Gastroesophageal sphincter (tissue), 4 donors: ENCODE measurements around the gene CEP41. TPM values are rescaled to one million over a fixed set of nuclear protein-coding genes. Genes with fewer than 3 reads are reported as not detected.

Source experiments
- ATAC-seq: fragments of 150-250 bp; one replicate; pipeline ENCODE4 v1.9.1; 2016; ENCODE audit warnings: mild to moderate bottlenecking, moderate library complexity
- H3K27ac ChIP-seq, 4 donors: fragments of 200-600 bp; sonication (generic) in 3 of 4; 1 replicate in 3 of 4; 2 replicates in 1 of 4; pipeline ENCODE4 v1.5.1; 2016 to 2019
- H3K27me3 ChIP-seq: fragments of 200-600 bp; sonication (generic); one replicate; pipeline ENCODE4 v1.5.1; 2019
- H3K36me3 ChIP-seq, 2 donors: fragments of 200-600 bp; sonication (generic); one replicate each; pipeline ENCODE4 v1.5.1; 2019; ENCODE audit warnings: control low read depth in 1 of 2
- H3K4me1 ChIP-seq, 3 donors: fragments of 200-600 bp; sonication (generic); 1 replicate in 2 of 3; 2 replicates in 1 of 3; pipeline ENCODE4 v1.5.1; 2016 to 2019; ENCODE audit warnings: control low read depth in 2 of 3
- H3K4me3 ChIP-seq, 2 donors: fragments of 200-600 bp; sonication (generic); one replicate each; pipeline ENCODE4 v1.5.1; 2019; ENCODE audit warnings: mild to moderate bottlenecking in 1 of 2, moderate library complexity in 1 of 2
- H3K9me3 ChIP-seq, 3 donors: fragments of 200-600 bp; sonication (generic); one replicate each; pipeline ENCODE4 v1.5.1; 2017 to 2019; ENCODE audit warnings: control low read depth in 2 of 3
- EP300 ChIP-seq: sonication (generic); formaldehyde crosslinking; IDR thresholded peaks from one replicate; pipeline ENCODE4 v1.6.1; 2017; ENCODE audit warnings: antibody characterized with exemption, mild to moderate bottlenecking
- POLR2A ChIP-seq, 2 donors: fragments of 450-650 bp; IDR thresholded peaks; one replicate each; pipeline ENCODE4 v1.6.1; 2017; ENCODE audit warnings: antibody characterized with exemption in 2 of 2, mild to moderate bottlenecking in 2 of 2, moderate library complexity in 1 of 2
- POLR2AphosphoS5 ChIP-seq: sonication (generic); formaldehyde crosslinking; IDR thresholded peaks from one replicate; pipeline ENCODE4 v1.6.1; 2017; ENCODE audit warnings: antibody characterized with exemption
- WGBS, 2 donors: methylation state at CpG; one replicate each; pipeline ENCODE4 v1.1.5; 2018; ENCODE audit warnings: low coverage in 1 of 2; 5-methylcytosine and 5-hydroxymethylcytosine counted together
- total RNA-seq, 4 donors: library from RNA; depleted of rRNA; stranded (reverse); fragments of >200 nt; gene quantifications; one replicate each; pipeline ENCODE4 v1.1.0, GENCODE V29; 2016
- TF ChIP-seq, protein P1 (sequence below), 4 experiments: fragments of 200-600 bp in 2 of 4; fragments of 450-650 bp in 2 of 4; sonication (generic) in 1 of 4; IDR thresholded peaks; one replicate each; pipeline ENCODE4 v1.5.1; 2017 to 2019; ENCODE audit warnings: antibody characterized with exemption in 4 of 4, mild to moderate bottlenecking in 2 of 4, moderate library complexity in 2 of 4

CEP41 gene
- total RNA-seq, 4 donors from 2014 or later: 3.6 to 6.2 (median 3.9) TPM

DNA sequence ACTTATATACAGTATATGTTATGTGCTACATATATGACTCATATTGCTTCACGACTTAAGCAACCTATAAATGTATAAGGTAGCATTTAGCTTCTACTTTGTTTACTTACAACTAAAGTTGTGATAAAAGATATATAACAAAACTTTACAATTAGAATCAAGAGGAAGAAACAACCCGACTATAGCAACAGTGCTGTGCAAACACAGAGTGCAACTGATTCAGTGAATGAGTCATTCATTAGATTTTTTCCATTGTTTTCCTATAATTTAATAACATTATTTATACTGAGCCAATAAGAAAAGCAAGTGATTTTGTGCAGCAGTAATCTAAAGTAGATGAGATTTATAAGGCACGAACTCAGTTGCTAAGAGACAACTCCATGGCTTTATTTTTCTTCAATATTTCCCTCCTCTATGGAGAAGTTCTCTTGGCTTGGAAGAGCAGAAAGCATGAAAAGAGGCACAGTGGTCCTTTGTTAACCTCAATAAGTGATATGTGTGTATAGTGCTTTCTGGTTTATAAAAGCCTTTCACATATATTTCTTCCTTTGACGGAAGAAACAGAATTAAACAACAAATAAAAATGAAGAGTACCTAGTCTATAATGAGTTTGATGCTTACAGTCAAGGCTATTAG, 19.8 kb downstream of the CEP41 start:
- H3K9me3 ChIP-seq: no peaks in the 10 kb centered on the region
- no peak overlapping the region for H3K27ac ChIP-seq
- H3K36me3 ChIP-seq: no peaks in the 10 kb centered on the region
- ATAC-seq: no peak
- TF ChIP-seq EP300 (no peak), POLR2AphosphoS5 (no peak), POLR2A (IDR thresholded peaks at IDR 0.05) (no peak)
- TF ChIP-seq, protein P1, sequence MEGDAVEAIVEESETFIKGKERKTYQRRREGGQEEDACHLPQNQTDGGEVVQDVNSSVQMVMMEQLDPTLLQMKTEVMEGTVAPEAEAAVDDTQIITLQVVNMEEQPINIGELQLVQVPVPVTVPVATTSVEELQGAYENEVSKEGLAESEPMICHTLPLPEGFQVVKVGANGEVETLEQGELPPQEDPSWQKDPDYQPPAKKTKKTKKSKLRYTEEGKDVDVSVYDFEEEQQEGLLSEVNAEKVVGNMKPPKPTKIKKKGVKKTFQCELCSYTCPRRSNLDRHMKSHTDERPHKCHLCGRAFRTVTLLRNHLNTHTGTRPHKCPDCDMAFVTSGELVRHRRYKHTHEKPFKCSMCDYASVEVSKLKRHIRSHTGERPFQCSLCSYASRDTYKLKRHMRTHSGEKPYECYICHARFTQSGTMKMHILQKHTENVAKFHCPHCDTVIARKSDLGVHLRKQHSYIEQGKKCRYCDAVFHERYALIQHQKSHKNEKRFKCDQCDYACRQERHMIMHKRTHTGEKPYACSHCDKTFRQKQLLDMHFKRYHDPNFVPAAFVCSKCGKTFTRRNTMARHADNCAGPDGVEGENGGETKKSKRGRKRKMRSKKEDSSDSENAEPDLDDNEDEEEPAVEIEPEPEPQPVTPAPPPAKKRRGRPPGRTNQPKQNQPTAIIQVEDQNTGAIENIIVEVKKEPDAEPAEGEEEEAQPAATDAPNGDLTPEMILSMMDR (IDR thresholded peaks at IDR 0.05): no peak
- H3K4me3 ChIP-seq: no peak overlapping the region
- no peaks in the 10 kb centered on the region for H3K27me3 ChIP-seq
- H3K4me1 ChIP-seq: no peaks in the 10 kb centered on the region
- 39 to 45% methylated on average over 4 of the region's 4 CpGs for WGBS, 2 donors

DNA sequence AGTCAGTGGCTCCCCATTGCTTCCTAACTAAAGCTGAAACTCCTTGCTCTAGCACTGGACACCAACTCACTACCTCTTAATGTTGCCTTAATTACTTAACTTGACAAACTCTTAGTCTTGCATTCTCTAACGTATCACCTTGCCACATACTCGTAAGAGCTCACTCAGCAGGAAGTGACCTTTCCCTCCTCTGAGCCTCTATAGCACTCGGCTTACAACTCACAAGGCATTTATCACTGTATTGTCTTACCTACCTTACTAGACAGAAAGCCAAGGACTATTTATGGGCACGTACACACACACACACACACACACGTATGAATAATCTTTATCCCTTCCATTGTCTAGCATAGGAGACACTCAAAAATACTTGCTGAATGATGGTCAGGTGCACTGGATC, 21.2 kb downstream of the CEP41 start:
- no peak for ATAC-seq
- no peaks in the 10 kb centered on the region for H3K36me3 ChIP-seq
- 85 to 100% methylated on average over 2 to 5 of the region's 5 CpGs for WGBS, 2 donors

DNA sequence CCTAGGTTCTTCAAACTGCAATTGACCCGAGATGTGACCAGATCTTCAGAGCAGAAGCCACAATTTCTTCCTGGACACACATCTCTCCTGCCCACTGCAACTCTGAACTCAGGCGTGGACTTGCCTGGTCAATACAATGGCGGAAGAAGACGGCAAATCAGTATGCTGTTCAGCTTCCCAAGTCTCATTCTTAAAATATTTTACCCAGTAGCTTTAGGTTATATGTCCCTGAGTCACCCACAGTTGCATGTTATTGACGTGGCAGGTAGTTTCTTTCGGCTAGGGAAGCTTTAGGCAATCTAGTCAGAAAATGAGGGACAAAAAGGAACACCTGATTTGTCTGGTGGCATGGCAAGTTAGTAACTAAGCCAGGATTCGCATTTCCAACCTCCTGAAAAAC, 22.5 kb downstream of the CEP41 start:
- no peaks in the 10 kb centered on the region for H3K4me1 ChIP-seq
- no peak for ATAC-seq
- TF ChIP-seq POLR2AphosphoS5 (no peak), EP300 (no peak), POLR2A (IDR thresholded peaks at IDR 0.05) (no peak)
- TF ChIP-seq, protein P1 (IDR thresholded peaks at IDR 0.05): no peak
- H3K9me3 ChIP-seq: no peaks in the 10 kb centered on the region
- no peak overlapping the region for H3K27ac ChIP-seq
- WGBS, 2 donors: 99% methylated on average over 6 to 7 of the region's 7 CpGs
- no peak overlapping the region for H3K4me3 ChIP-seq
- H3K27me3 ChIP-seq: no peaks in the 10 kb centered on the region
- no peaks in the 10 kb centered on the region for H3K36me3 ChIP-seq

More for the DNA sequence above, 21.2 kb downstream of the CEP41 start:
- no peaks in the 10 kb centered on the region for H3K27me3 ChIP-seq
- H3K4me1 ChIP-seq: no peaks in the 10 kb centered on the region
- H3K9me3 ChIP-seq: no peaks in the 10 kb centered on the region
- TF ChIP-seq POLR2AphosphoS5 (no peak), EP300 (no peak), POLR2A (IDR thresholded peaks at IDR 0.05) (no peak)
- TF ChIP-seq, protein P1 (IDR thresholded peaks at IDR 0.05): no peak
- H3K4me3 ChIP-seq: no peak overlapping the region
- H3K27ac ChIP-seq: no peak overlapping the region

DNA sequence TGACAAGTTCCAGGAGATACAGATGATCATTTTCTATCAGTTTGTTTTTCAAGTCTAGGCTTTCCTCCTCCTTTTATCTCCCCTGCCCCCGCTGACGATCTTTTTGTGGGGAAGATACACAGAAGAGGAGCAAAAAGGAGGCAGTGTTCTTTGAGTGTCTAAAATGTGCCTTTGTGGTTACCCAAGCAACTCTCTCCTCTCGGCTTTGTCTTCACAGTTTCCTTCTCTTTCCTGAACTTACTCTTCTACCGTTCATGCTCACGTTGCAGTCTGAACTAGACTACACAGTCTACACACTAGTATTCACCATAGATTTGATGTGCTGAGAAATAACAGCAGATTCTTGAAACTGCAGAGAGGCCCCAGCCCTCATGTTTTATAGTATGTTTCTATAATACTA, 23.6 kb downstream of the CEP41 start:
- no peak for TF ChIP-seq POLR2A (IDR thresholded peaks at IDR 0.05)
- TF ChIP-seq EP300: no peak
- TF ChIP-seq, protein P1 (IDR thresholded peaks at IDR 0.05): no peak
- TF ChIP-seq POLR2AphosphoS5: no peak
- no peak for ATAC-seq

DNA sequence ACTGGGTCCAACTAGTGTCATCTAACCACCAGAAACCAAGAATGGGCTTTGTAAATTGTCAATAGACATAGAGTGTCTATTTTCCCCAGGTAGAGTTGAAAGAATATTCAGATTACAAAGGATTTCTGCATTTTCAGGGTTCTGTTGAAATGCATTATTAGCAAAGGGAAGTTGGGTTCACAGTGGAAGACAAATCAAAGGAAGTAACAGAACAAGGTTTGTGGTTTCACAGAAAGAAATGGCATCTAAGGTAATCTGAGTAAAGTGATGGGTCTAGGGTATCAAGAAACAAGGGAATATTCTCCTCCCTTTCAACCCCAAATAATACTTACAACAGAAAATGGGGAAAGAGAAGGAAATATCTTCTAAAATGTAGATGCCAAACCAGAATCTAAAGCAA, 25.8 kb downstream of the CEP41 start:
- Histone ChIP-seq H3K27ac (no peak overlapping the region), H3K9me3 (no peaks in the 10 kb centered on the region), H3K4me3 (no peak overlapping the region), H3K4me1 (no peaks in the 10 kb centered on the region), H3K27me3 (no peaks in the 10 kb centered on the region), H3K36me3 (no peaks in the 10 kb centered on the region)
- ATAC-seq: no peak
- no peak for TF ChIP-seq POLR2AphosphoS5
- TF ChIP-seq, protein P1 (IDR thresholded peaks at IDR 0.05): no peak
- TF ChIP-seq EP300: no peak
- no peak for TF ChIP-seq POLR2A (IDR thresholded peaks at IDR 0.05)

More for the DNA sequence above, 23.6 kb downstream of the CEP41 start:
- no peak overlapping the region for H3K4me3 ChIP-seq
- no peaks in the 10 kb centered on the region for H3K4me1 ChIP-seq
- H3K9me3 ChIP-seq: no peaks in the 10 kb centered on the region
- 49 to 68% methylated on average over 5 of the region's 5 CpGs for WGBS, 2 donors
- H3K36me3 ChIP-seq: no peaks in the 10 kb centered on the region
- no peak overlapping the region for H3K27ac ChIP-seq
- H3K27me3 ChIP-seq: no peaks in the 10 kb centered on the region
